GM23338 (cell line): ENCODE results near the gene MAD1L1. TPM values are rescaled to one million over a fixed set of nuclear protein-coding genes. Genes with fewer than 3 reads are reported as not detected.

Source experiments
- ATAC-seq: fragments of 200-7000 bp; cut with Tn5 transposase; 3 replicates; pipeline ENCODE4 v1.9.1; 2020
- DNase-seq: peaks from one replicate; pipeline ENCODE4 v3.0.0-alpha.2; 2015; ENCODE audit warnings: low spot score
- H2AFZ ChIP-seq: fragments of 200-600 bp; sonication (generic); 2 replicates; pipeline ENCODE4 v1.8.0; 2016; ENCODE audit warnings: antibody characterized with exemption, mild to moderate bottlenecking, moderate library complexity
- H3F3A ChIP-seq: fragments of 200-600 bp; sonication (generic); replicated peaks from 2 replicates; pipeline ENCODE4 v1.8.0; 2017; ENCODE audit warnings: antibody characterized with exemption, mixed run types, low read depth
- H3K27ac ChIP-seq: fragments of 200-600 bp; sonication (generic); 2 replicates; pipeline ENCODE4 v1.6.1; 2016; ENCODE audit warnings: low read depth
- H3K27me3 ChIP-seq: fragments of 200-600 bp; sonication (generic); 2 replicates; pipeline ENCODE4 v1.8.0; 2016; ENCODE audit warnings: mild to moderate bottlenecking, mixed run types, moderate library complexity; ENCODE audit not compliant: insufficient read depth
- H3K36me3 ChIP-seq: fragments of 200-600 bp; sonication (generic); 2 replicates; pipeline ENCODE4 v1.8.0; 2016; ENCODE audit warnings: mild to moderate bottlenecking; ENCODE audit not compliant: insufficient read depth
- H3K4me1 ChIP-seq: fragments of 200-600 bp; sonication (generic); 2 replicates; pipeline ENCODE4 v1.8.0; 2016; ENCODE audit warnings: mild to moderate bottlenecking, moderate library complexity; ENCODE audit not compliant: insufficient read depth
- H3K4me2 ChIP-seq: fragments of 200-600 bp; sonication (generic); 2 replicates; pipeline ENCODE4 v1.7.1; 2017; ENCODE audit warnings: mixed run types
- H3K4me3 ChIP-seq: fragments of 200-600 bp; sonication (generic); 2 replicates; pipeline ENCODE4 v1.6.1; 2016; ENCODE audit warnings: mixed run types
- H3K79me2 ChIP-seq: fragments of 200-600 bp; sonication (generic); replicated peaks from 2 replicates; pipeline ENCODE4 v1.8.0; 2017; ENCODE audit warnings: mild to moderate bottlenecking; ENCODE audit not compliant: insufficient read depth
- H3K9me2 ChIP-seq: fragments of 200-600 bp; sonication (generic); 2 replicates; pipeline ENCODE4 v1.8.0; 2017; ENCODE audit not compliant: insufficient read depth
- H4K20me1 ChIP-seq: fragments of 200-600 bp; sonication (generic); replicated peaks from 2 replicates; pipeline ENCODE4 v1.8.0; 2017; ENCODE audit warnings: mild to moderate bottlenecking; ENCODE audit not compliant: insufficient read depth
- H3K27ac Mint-ChIP-seq: 2 replicates; pipeline ENCODE4 v1.8.0; 2020; ENCODE audit warnings: inconsistent platforms, mild to moderate bottlenecking, moderate library complexity, mixed read lengths
- H3K27me3 Mint-ChIP-seq: 3 replicates; pipeline ENCODE4 v1.8.0; 2022; ENCODE audit warnings: low read depth, mild to moderate bottlenecking, moderate library complexity, mixed read lengths, inconsistent platforms; ENCODE audit not compliant: insufficient read depth, poor library complexity
- H3K36me3 Mint-ChIP-seq: 3 replicates; pipeline ENCODE4 v1.8.0; 2021; ENCODE audit warnings: low read depth, mild to moderate bottlenecking, inconsistent platforms, moderate library complexity, mixed read lengths
- H3K4me1 Mint-ChIP-seq: 3 replicates; pipeline ENCODE4 v1.8.0; 2020; ENCODE audit warnings: mild to moderate bottlenecking, inconsistent platforms, mixed read lengths
- H3K4me3 Mint-ChIP-seq: 3 replicates; pipeline ENCODE4 v1.8.0; 2021; ENCODE audit warnings: moderate library complexity, mild to moderate bottlenecking, inconsistent platforms, mixed read lengths
- H3K9me3 Mint-ChIP-seq: 3 replicates; pipeline ENCODE4 v1.8.0; 2020; ENCODE audit warnings: moderate library complexity, mild to moderate bottlenecking, inconsistent platforms, mixed read lengths
- CREB1 ChIP-seq: fragments of 250-450 bp; sonication (Bioruptor Pico); IDR thresholded peaks from 2 replicates; pipeline ENCODE4 v1.5.0; 2020; ENCODE audit warnings: low read depth, mild to moderate bottlenecking, moderate library complexity
- CTCF ChIP-seq, 2 experiments: fragments of 200-600 bp in 1 of 2; sonication (generic) in 1 of 2; conservative IDR thresholded peaks; 2 replicates each; pipeline versions ENCODE4 v1.5.1 to v1.6.1; 2016 to 2017; ENCODE audit warnings: antibody characterized with exemption in 2 of 2, low read depth in 2 of 2, mild to moderate bottlenecking in 2 of 2, moderate library complexity in 1 of 2
- ETS1 ChIP-seq: IDR thresholded peaks from 2 replicates; pipeline ENCODE4 v1.6.1; 2016; ENCODE audit warnings: antibody characterized with exemption
- EZH2 ChIP-seq: fragments of 200-600 bp; sonication (generic); IDR thresholded peaks from one replicate; pipeline ENCODE4 v1.8.0; 2017; ENCODE audit warnings: antibody characterized with exemption, mild to moderate bottlenecking, low read depth; ENCODE audit not compliant: unreplicated experiment
- EZH2phosphoT487 ChIP-seq: fragments of 200-600 bp; sonication (generic); IDR thresholded peaks from one replicate; pipeline ENCODE4 v1.8.1; 2018; ENCODE audit warnings: antibody characterized with exemption; ENCODE audit not compliant: unreplicated experiment
- JUNB ChIP-seq: IDR thresholded peaks from one replicate; pipeline ENCODE4 v1.6.1; 2016; ENCODE audit warnings: antibody characterized with exemption; ENCODE audit not compliant: unreplicated experiment
- NANOG ChIP-seq: IDR thresholded peaks from 2 replicates; pipeline ENCODE4 v1.6.1; 2016; ENCODE audit warnings: antibody characterized with exemption, borderline replicate concordance
- POLR2AphosphoS5 ChIP-seq: IDR thresholded peaks from 2 replicates; pipeline ENCODE4 v1.6.1; 2016; ENCODE audit warnings: antibody characterized with exemption, low read depth
- REST ChIP-seq: IDR thresholded peaks from one replicate; pipeline ENCODE4 v1.6.1; 2018; ENCODE audit warnings: antibody characterized with exemption; ENCODE audit not compliant: unreplicated experiment
- STAT1 ChIP-seq: IDR thresholded peaks from one replicate; pipeline ENCODE4 v1.6.1; 2016; ENCODE audit warnings: antibody characterized with exemption; ENCODE audit not compliant: unreplicated experiment
- ZNF114 ChIP-seq: fragments of 250-450 bp; sonication (Bioruptor Pico); IDR thresholded peaks from 2 replicates; pipeline ENCODE4 v1.5.0; 2020; ENCODE audit warnings: mild to moderate bottlenecking, moderate library complexity
- ZNF331 ChIP-seq: fragments of 250-450 bp; sonication (Bioruptor Pico); IDR thresholded peaks from 2 replicates; pipeline ENCODE4 v1.5.0; 2020; ENCODE audit warnings: low read depth, mild to moderate bottlenecking, moderate library complexity
- ZNF462 ChIP-seq: fragments of 250-450 bp; sonication (Bioruptor Pico); IDR thresholded peaks from 2 replicates; pipeline ENCODE4 v1.5.0; 2020; ENCODE audit warnings: mild to moderate bottlenecking, moderate library complexity
- polyA plus RNA-seq: library from polyadenylated mRNA; unstranded; fragments of >200 nt; fragmentation: Nextera tagmentation; extraction: Ambion mirVana; gene quantifications from 2 replicates; pipeline ENCODE4 v1.2.1, GENCODE V29; 2016
- total RNA-seq: library from RNA; depleted of rRNA; stranded (reverse); fragments of >200 nt; shearing (Covaris generic); gene quantifications from 2 replicates; pipeline ENCODE4 v1.2.3, GENCODE V29; 2014

Gene MAD1L1
- total and polyA plus RNA-seq, 2 experiments from 2014 or later: 40.3 to 59.3 TPM

- no peaks in the 10 kb centered on the region for H3K36me3 ChIP-seq
- H3K36me3 Mint-ChIP-seq: peaks cover 41% of the 10 kb centered on the region
- H3K79me2 ChIP-seq: no peaks in the 10 kb centered on the region
- H3K4me3 ChIP-seq: no peak overlapping the region
- H3K27ac ChIP-seq: no peak overlapping the region
- TF ChIP-seq CTCF (conservative IDR thresholded peaks at IDR 0.05; ENCODE audit: low read depth in 2 of 2) (no peak), ZNF331 (CRISPR knock-in tag) (no peak), ETS1 (no peak), JUNB (no peak), STAT1 (no peak), REST (no peak), CREB1 (no peak), EZH2phosphoT487 (no peak), EZH2 (no peak), ZNF462 (CRISPR knock-in tag) (no peak), ZNF114 (CRISPR knock-in tag) (no peak), NANOG (no peak), POLR2AphosphoS5 (no peak)
- H3K4me3 Mint-ChIP-seq: no peak overlapping the region
- H3K4me1 ChIP-seq: no peaks in the 10 kb centered on the region
- no peak for DNase-seq
- no peaks in the 10 kb centered on the region for H3K27me3 ChIP-seq
- H3K27ac Mint-ChIP-seq: no peak overlapping the region
- H2AFZ ChIP-seq: no peak overlapping the region
- H3K9me3 Mint-ChIP-seq: peaks cover 25% of the 10 kb centered on the region
- no peaks in the 10 kb centered on the region for H3F3A ChIP-seq
- H3K4me2 ChIP-seq: no peak overlapping the region
- ATAC-seq: no peak
- H3K27me3 Mint-ChIP-seq: peaks cover 20% of the 10 kb centered on the region
- no peaks in the 10 kb centered on the region for H3K9me2 ChIP-seq
- H3K4me1 Mint-ChIP-seq: no peaks in the 10 kb centered on the region; the same call in 2 of the 3 replicates
- H4K20me1 ChIP-seq: no peaks in the 10 kb centered on the region
Measured at GRCh38 chr7:1936531-1937251, 296.1 kb downstream of the MAD1L1 start.
